GM23248 (cell line): ENCODE data around the gene CASZ1.

Source experiments
- EZH2 ChIP-seq: fragments of 200-600 bp; sonication (generic); IDR thresholded peaks from 2 replicates; pipeline ENCODE4 v1.6.1; 2018; ENCODE audit warnings: antibody characterized with exemption, mild to moderate bottlenecking; ENCODE audit not compliant: insufficient read depth, poor library complexity, severe bottlenecking
- EZH2phosphoT487 ChIP-seq: fragments of 200-600 bp; sonication (generic); IDR thresholded peaks from 2 replicates; pipeline ENCODE4 v1.6.1; 2018; ENCODE audit warnings: antibody characterized with exemption, moderate library complexity, mild to moderate bottlenecking, low read depth; ENCODE audit not compliant: insufficient read depth

- no peak for TF ChIP-seq EZH2
- TF ChIP-seq EZH2phosphoT487, result no peak
Measured at GRCh38 chr1:10796029-10796944, at the start of gene CASZ1.
